PC-3 (cell line): ENCODE measurements around the gene TPM4. TPM values are rescaled to one million over a fixed set of nuclear protein-coding genes. Genes with fewer than 3 reads are reported as not detected.

Source experiments
- ATAC-seq: fragments of 200-7000 bp; cut with Tn5 transposase; 2 replicates; pipeline ENCODE4 v1.9.1; 2020; ENCODE audit warnings: mild to moderate bottlenecking, moderate library complexity
- BruUV-seq: library from RNA; stranded (reverse); fragments of 400-500 nt; replicated peaks from 2 replicates; lab custom pipeline; 2021; lab: Mats Ljungman, UMichigan
- CTCF ChIA-PET: fragments of 300-600 bp; sonication (Branson Sonifier 250); formaldehyde crosslinking; loops from one replicate; lab custom pipeline; 2022; ENCODE audit warnings: antibody characterized with exemption; lab: Charles Lee
- POLR2A ChIA-PET: fragments of 300-600 bp; sonication (Branson Sonifier 250); formaldehyde crosslinking; loops from one replicate; lab custom pipeline; 2022; ENCODE audit warnings: antibody characterized with exemption; ENCODE audit not compliant: unreplicated experiment; lab: Charles Lee
- DNase-seq: peaks from one replicate; pipeline ENCODE4 v3.0.0-alpha.2; 2015
- H2AFZ ChIP-seq: fragments of 300-600 bp; sonication (generic); 2 replicates; pipeline ENCODE4 v1.6.0; 2016; ENCODE audit warnings: antibody characterized with exemption, low read length
- H3F3A ChIP-seq: fragments of 300-600 bp; sonication (generic); one replicate; pipeline ENCODE4 v1.6.0; 2017; ENCODE audit warnings: antibody characterized with exemption, low read length, control low read depth, mild to moderate bottlenecking; ENCODE audit not compliant: unreplicated experiment
- H3K27ac ChIP-seq: fragments of 300-600 bp; sonication (generic); 2 replicates; pipeline ENCODE4 v1.5.1; 2016; ENCODE audit warnings: mild to moderate bottlenecking, low read length
- H3K27me3 ChIP-seq: fragments of 300-600 bp; sonication (generic); 2 replicates; pipeline ENCODE4 v1.6.1; 2016; ENCODE audit warnings: low read length, mixed read lengths
- H3K36me3 ChIP-seq: fragments of 300-600 bp; sonication (generic); 2 replicates; pipeline ENCODE4 v1.6.1; 2016; ENCODE audit warnings: low read depth, mixed run types, low read length, mixed read lengths
- H3K4me1 ChIP-seq: fragments of 300-600 bp; sonication (generic); 2 replicates; pipeline ENCODE4 v1.5.1; 2016; ENCODE audit warnings: low read length; ENCODE audit not compliant: insufficient read depth
- H3K4me2 ChIP-seq: fragments of 300-600 bp; sonication (generic); 2 replicates; pipeline ENCODE4 v1.6.0; 2016; ENCODE audit warnings: low read length
- H3K4me3 ChIP-seq: fragments of 300-600 bp; sonication (generic); 2 replicates; pipeline ENCODE4 v1.5.1; 2016; ENCODE audit warnings: mild to moderate bottlenecking, low read length, mixed read lengths
- H3K79me2 ChIP-seq: fragments of 300-600 bp; sonication (generic); 2 replicates; pipeline ENCODE4 v1.6.1; 2017; ENCODE audit warnings: low read length, mixed read lengths
- H3K9ac ChIP-seq: fragments of 300-600 bp; sonication (generic); 2 replicates; pipeline ENCODE4 v1.6.0; 2016; ENCODE audit warnings: mild to moderate bottlenecking, low read length
- H3K9me2 ChIP-seq: fragments of 300-600 bp; sonication (generic); replicated peaks from 2 replicates; pipeline ENCODE4 v1.6.1; 2016; ENCODE audit warnings: mixed run types, low read length, mixed read lengths
- H3K9me3 ChIP-seq: fragments of 300-600 bp; sonication (generic); 2 replicates; pipeline ENCODE4 v1.6.1; 2016; ENCODE audit warnings: low read length, mixed read lengths
- H4K20me1 ChIP-seq: fragments of 300-600 bp; sonication (generic); 2 replicates; pipeline ENCODE4 v1.6.1; 2016; ENCODE audit warnings: low read length, mixed read lengths
- CTCF ChIP-seq: fragments of 300-600 bp; sonication (generic); conservative IDR thresholded peaks from 2 replicates; pipeline ENCODE4 v1.5.1; 2017; ENCODE audit warnings: antibody characterized with exemption, low read depth, mild to moderate bottlenecking, low read length
- EZH2 ChIP-seq: fragments of 300-600 bp; sonication (generic); IDR thresholded peaks from one replicate; pipeline ENCODE4 v1.6.1; 2017; ENCODE audit warnings: antibody characterized with exemption, mild to moderate bottlenecking, low read length; ENCODE audit not compliant: unreplicated experiment
- EZH2phosphoT487 ChIP-seq: fragments of 300-600 bp; sonication (generic); IDR thresholded peaks from 2 replicates; pipeline ENCODE4 v1.6.1; 2018; ENCODE audit warnings: mild to moderate bottlenecking, antibody characterized with exemption, low read length, borderline replicate concordance
- intact Hi-C: fragments of 100-400 bp; cut with micrococcal nuclease; formaldehyde crosslinking; loops from 2 replicates; pipeline ENCODE4 v1.9.0; 2023
- total RNA-seq: library from RNA; depleted of rRNA; stranded (reverse); fragments of >200 nt; gene quantifications from 2 replicates; pipeline ENCODE4 v1.2.3, GENCODE V29; 2014

TPM4 gene
- total RNA-seq, 1 experiment from 2014 or later, result 135 TPM

DNA sequence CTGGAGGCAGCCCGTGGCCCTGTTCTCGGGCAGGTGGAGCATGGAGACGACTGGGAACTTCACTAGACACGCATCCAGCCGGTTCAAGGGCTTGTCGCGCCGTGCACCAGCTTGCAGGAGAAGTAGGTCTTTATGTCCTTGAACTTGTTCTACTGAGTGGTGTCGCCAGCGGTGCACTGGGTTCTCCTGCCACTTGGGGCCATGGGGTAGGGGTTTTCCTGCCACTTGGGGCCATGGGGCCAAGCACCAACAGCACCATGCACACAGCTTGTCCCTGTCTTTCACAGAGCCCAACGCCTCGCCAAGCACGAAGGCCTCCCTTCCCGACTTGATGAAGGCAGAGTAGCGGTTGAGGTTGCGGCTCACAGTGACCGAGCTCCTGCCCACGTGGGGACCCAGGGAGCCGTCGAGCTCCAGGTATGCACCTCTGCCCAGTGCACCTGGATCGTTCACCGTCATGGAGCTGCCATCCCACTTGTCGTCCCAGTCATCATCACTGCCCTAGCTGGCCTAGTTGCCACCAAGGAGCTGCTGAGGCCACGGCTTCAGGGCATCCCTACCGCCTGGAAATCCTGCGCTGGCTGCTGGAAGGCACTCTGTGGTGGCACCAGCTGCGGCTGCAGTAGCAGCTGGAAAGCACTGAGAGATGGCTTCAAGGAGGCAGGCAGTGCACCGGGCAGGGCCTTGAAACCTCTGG lies 40.5 kb upstream of the TPM4 start:
- ChIA-PET POLR2A (interaction anchor here (0.6 kb wide), 1 partner anchor 289 kb away, joined by 3 read pairs; the partner anchor contains the start of gene KLF2), CTCF (no interaction called here)
- intact Hi-C loops, result no loop called here
- H3K36me3 ChIP-seq, result no peaks in the 10 kb centered on the region
- no peaks in the 10 kb centered on the region for H3K4me1 ChIP-seq
- no peak overlapping the region for H3K27ac ChIP-seq
- no peaks in the 10 kb centered on the region for H3K79me2 ChIP-seq
- no peak overlapping the region for H2AFZ ChIP-seq
- ATAC-seq (no peak), DNase-seq (no peak)
- H3F3A ChIP-seq, result no peaks in the 10 kb centered on the region
- no TSS peak for BruUV-seq
- no peaks in the 10 kb centered on the region for H3K27me3 ChIP-seq
- no peak overlapping the region for H3K4me3 ChIP-seq
- no peaks in the 10 kb centered on the region for H4K20me1 ChIP-seq
- TF ChIP-seq CTCF (no peak), EZH2 (no peak), EZH2phosphoT487 (no peak)
- no peaks in the 10 kb centered on the region for H3K9me3 ChIP-seq
- H3K9ac ChIP-seq, result no peak overlapping the region
- H3K4me2 ChIP-seq, result no peak overlapping the region
- no peaks in the 10 kb centered on the region for H3K9me2 ChIP-seq

DNA sequence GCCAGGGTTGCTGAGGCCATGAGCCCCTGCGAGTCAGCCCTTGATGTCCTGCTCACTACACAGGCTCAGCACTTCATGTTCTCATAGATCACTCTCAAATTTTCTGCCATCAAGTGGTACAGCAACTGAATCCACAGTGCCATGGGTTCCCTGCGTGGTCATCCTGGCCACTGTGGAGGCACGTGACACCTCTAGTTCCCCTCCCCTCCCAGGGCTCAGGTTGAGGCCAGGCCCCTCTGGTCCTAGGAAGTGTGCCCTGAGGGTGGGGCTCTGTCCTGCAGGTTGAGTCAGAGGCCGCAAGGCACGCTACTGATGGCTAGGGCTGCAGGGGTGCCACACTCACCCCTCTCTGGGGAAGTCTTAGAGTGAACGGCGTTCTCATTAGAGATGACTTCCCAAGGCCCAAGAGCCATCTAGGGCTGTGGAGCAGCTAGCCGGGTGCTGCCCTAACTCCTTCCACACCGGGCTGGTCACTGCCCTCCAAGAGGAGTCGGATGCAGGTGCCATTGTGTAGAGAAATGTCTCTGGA lies 39.8 kb upstream of the TPM4 start:
- no peak overlapping the region for H3K9ac ChIP-seq
- H3K4me3 ChIP-seq, result no peak overlapping the region
- intact Hi-C loops, result no loop called here
- TF ChIP-seq EZH2, result no peak
- TF ChIP-seq CTCF, result no peak
- TF ChIP-seq EZH2phosphoT487, result no peak
- H3K27me3 ChIP-seq, result no peaks in the 10 kb centered on the region
- H3F3A ChIP-seq, result no peaks in the 10 kb centered on the region
- H3K9me2 ChIP-seq, result no peaks in the 10 kb centered on the region
- H3K4me2 ChIP-seq, result no peak overlapping the region
- H3K36me3 ChIP-seq, result no peaks in the 10 kb centered on the region
- no peak for ATAC-seq
- no peaks in the 10 kb centered on the region for H3K79me2 ChIP-seq
- no TSS peak for BruUV-seq
- POLR2A ChIA-PET, result interaction anchor here (0.6 kb wide), 1 partner anchor 228 kb away, joined by 6 read pairs; no protein-coding TSS in a partner anchor
- no peak overlapping the region for H3K27ac ChIP-seq
- DNase-seq, result no peak
- no peak overlapping the region for H2AFZ ChIP-seq
- no peaks in the 10 kb centered on the region for H3K9me3 ChIP-seq
- no peaks in the 10 kb centered on the region for H4K20me1 ChIP-seq
- H3K4me1 ChIP-seq, result 0 out of 2 replicates have a peak, but pooled peaks cover 5% of the 10 kb centered on the region
- CTCF ChIA-PET, result no interaction called here

DNA sequence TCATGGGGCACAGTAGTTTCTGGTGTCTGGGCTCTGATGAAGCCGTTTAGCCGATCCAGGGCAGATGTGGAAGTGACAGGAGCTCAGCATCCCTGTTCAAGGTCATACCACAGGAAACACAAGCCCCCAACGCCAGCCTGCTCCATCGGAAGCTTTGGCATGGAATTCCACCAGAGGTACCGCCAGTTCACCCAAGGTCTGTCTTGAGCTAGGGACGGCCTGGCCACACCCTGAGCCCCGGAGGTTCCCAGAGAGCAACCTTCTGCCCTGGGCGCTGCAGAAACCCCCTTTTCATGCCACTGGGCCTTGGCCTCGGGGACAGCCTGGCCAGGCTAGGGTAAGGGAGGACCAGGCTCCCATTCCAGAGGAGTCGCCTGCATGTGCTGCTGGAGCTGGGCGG lies 39.4 kb upstream of the TPM4 start:
- ChIA-PET CTCF (no interaction called here), POLR2A (interaction anchor here (0.6 kb wide), 1 partner anchor 229 kb away, joined by 6 read pairs; no protein-coding TSS in a partner anchor)
- H3K79me2 ChIP-seq, result no peaks in the 10 kb centered on the region
- no peaks in the 10 kb centered on the region for H3K36me3 ChIP-seq
- 0 out of 2 replicates have a peak, but pooled peaks cover 5% of the 10 kb centered on the region for H3K4me1 ChIP-seq
- H3K9me2 ChIP-seq, result no peaks in the 10 kb centered on the region
- no peak overlapping the region for H3K9ac ChIP-seq
- no peaks in the 10 kb centered on the region for H4K20me1 ChIP-seq
- intact Hi-C loops, result no loop called here
- TF ChIP-seq EZH2phosphoT487, result no peak
- no peak for TF ChIP-seq CTCF
- no peak for TF ChIP-seq EZH2
- ATAC-seq, result no peak
- DNase-seq, result no peak
- no peak overlapping the region for H3K4me2 ChIP-seq
- H3K9me3 ChIP-seq, result no peaks in the 10 kb centered on the region
- no peaks in the 10 kb centered on the region for H3F3A ChIP-seq
- no peak overlapping the region for H2AFZ ChIP-seq
- no peak overlapping the region for H3K4me3 ChIP-seq
- H3K27me3 ChIP-seq, result no peaks in the 10 kb centered on the region
- no TSS peak for BruUV-seq
- no peak overlapping the region for H3K27ac ChIP-seq
